Lower lobe of right lung (tissue), 2 donors: ENCODE results near the gene GRM2. TPM values are rescaled to one million over a fixed set of nuclear protein-coding genes. Genes with fewer than 3 reads are reported as not detected.
"Not testable (repeated sequence)": the region's sequence is repeated elsewhere in the genome, so short reads cannot be mapped to it uniquely, and the experiment has no call there.

Experiments used
- ATAC-seq, 2 donors: fragments of 200-7000 bp; cut with Tn5 transposase; one replicate each; pipeline ENCODE4 v1.9.1; 2020 to 2022; ENCODE audit warnings: mild to moderate bottlenecking in 2 of 2, moderate library complexity in 2 of 2
- DNase-seq: peaks from one replicate; pipeline ENCODE4 v3.0.0-alpha.2; 2020
- H3K27ac ChIP-seq: fragments of 200-600 bp; one replicate; pipeline ENCODE4 v1.8.0; 2022
- H3K27me3 ChIP-seq: fragments of 200-600 bp; one replicate; pipeline ENCODE4 v1.8.0; 2022; ENCODE audit warnings: low read depth
- H3K36me3 ChIP-seq: fragments of 200-600 bp; one replicate; pipeline ENCODE4 v1.8.0; 2022; ENCODE audit warnings: mild to moderate bottlenecking
- H3K4me1 ChIP-seq: fragments of 200-600 bp; one replicate; pipeline ENCODE4 v1.8.0; 2022
- H3K4me3 ChIP-seq: fragments of 200-600 bp; one replicate; pipeline ENCODE4 v1.8.0; 2022; ENCODE audit warnings: mild to moderate bottlenecking
- H3K9me3 ChIP-seq: fragments of 200-600 bp; one replicate; pipeline ENCODE4 v1.8.0; 2022
- CTCF ChIP-seq: fragments of 200-600 bp; IDR thresholded peaks from one replicate; pipeline ENCODE4 v1.8.0; 2022; ENCODE audit warnings: antibody characterized with exemption, mild to moderate bottlenecking
- intact Hi-C: fragments of 100-400 bp; cut with DNase I; formaldehyde crosslinking; loops from one replicate; pipeline ENCODE4 v1.11.0; 2022
- total RNA-seq: library from RNA; stranded (reverse); fragmentation: NEBNext Ultra II Directional; extraction: Animal tissue kit (Norgen Biotek cat#: 25700); gene quantifications from one replicate; pipeline ENCODE4 v1.2.1, GENCODE V29; 2021
- donor health status: DM: no; HTN: yes; CAD: no; lungs with severe emphysema.

GRM2 gene
- total RNA-seq, 1 donor from 2014 or later: 0.15 TPM

- no peak for TF ChIP-seq CTCF
- no peaks in the 10 kb centered on the region for H3K9me3 ChIP-seq
- peaks cover 3% of the 10 kb centered on the region for H3K27me3 ChIP-seq
- no peaks in the 10 kb centered on the region for H3K36me3 ChIP-seq
- ATAC-seq (no peak), DNase-seq (no peak)
- H3K4me3 ChIP-seq: no peak overlapping the region
- no peaks in the 10 kb centered on the region for H3K4me1 ChIP-seq
- intact Hi-C loops: no loop called here
- H3K27ac ChIP-seq: no peak overlapping the region
These were observed 27.1 kb downstream of the GRM2 start for GRCh38 chr3:51733859-51734571.

- H3K4me1 ChIP-seq: no peaks in the 10 kb centered on the region
- no peak for TF ChIP-seq CTCF
- intact Hi-C loops: no loop called here
These were observed 27.7 kb downstream of the GRM2 start for GRCh38 chr3:51734572-51734907.

DNA sequence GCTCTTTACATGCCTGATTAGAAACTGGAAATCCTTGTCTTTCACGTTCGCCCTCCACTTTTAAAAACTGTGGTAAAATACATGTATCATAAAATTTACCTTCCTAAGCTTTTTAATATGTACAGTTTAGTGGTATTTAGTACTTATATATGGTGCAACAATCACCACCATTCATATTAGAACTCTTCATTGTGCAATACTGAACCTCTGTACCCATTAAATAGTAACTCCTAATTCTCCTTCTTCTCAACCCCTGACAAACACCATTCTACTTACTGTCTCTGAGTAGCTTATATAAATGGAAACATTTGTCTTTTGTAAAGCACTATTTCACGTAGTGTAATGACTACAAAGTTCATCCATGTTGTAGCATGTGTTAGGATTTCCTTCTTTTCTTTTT, 28.2 kb downstream of the GRM2 start:
- ATAC-seq (no peak), DNase-seq (no peak)
- no peak overlapping the region for H3K4me3 ChIP-seq
- H3K4me1 ChIP-seq: no peaks in the 10 kb centered on the region
- no peak overlapping the region for H3K27ac ChIP-seq
- no peak for TF ChIP-seq CTCF
- H3K36me3 ChIP-seq: no peaks in the 10 kb centered on the region
- intact Hi-C loops: no loop called here
- no peaks in the 10 kb centered on the region for H3K9me3 ChIP-seq
- H3K27me3 ChIP-seq: peaks cover 3% of the 10 kb centered on the region

More at GRCh38 chr3:51734572-51734907, 27.7 kb downstream of the GRM2 start:
- Histone ChIP-seq H3K9me3 (no peaks in the 10 kb centered on the region), H3K4me3 (no peak overlapping the region), H3K36me3 (no peaks in the 10 kb centered on the region), H3K27ac (no peak overlapping the region), H3K27me3 (peaks cover 3% of the 10 kb centered on the region)
- ATAC-seq: no peak
- no peak for DNase-seq

- Histone ChIP-seq H3K4me3 (no peak overlapping the region), H3K4me1 (no peaks in the 10 kb centered on the region), H3K9me3 (no peaks in the 10 kb centered on the region), H3K27me3 (peaks cover 3% of the 10 kb centered on the region), H3K27ac (no peak overlapping the region), H3K36me3 (no peaks in the 10 kb centered on the region)
- no peak for DNase-seq
- TF ChIP-seq CTCF: no peak
- intact Hi-C loops: no loop called here
- no peak for ATAC-seq
These were observed 29.1 kb downstream of the GRM2 start for GRCh38 chr3:51735950-51736349.

DNA sequence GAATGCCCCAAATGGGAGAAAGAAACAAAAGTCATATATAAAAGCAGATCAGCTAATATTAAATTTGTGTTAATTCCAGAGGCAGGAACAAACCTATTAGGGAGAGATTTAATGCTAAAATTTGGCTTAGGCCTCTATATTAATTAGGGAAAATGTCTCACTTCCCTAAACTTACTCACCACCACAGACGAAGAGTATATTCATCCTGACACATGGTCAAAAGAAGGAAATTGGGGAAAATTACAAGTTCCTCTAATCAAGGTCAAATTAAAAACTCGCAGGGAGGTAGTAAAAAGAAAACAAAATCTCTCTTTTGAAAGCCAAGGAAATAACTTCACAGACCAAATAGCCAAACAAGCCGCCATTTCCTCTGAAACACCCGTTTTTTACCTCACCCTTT, 32.2 kb downstream of the GRM2 start:
- ATAC-seq (no peak), DNase-seq (no peak)
- intact Hi-C loops: no loop called here
- TF ChIP-seq CTCF: no peak
- Histone ChIP-seq H3K36me3 (no peaks in the 10 kb centered on the region), H3K27me3 (peaks cover 3% of the 10 kb centered on the region), H3K9me3 (no peaks in the 10 kb centered on the region), H3K4me3 (no peak overlapping the region), H3K4me1 (no peaks in the 10 kb centered on the region), H3K27ac (no peak overlapping the region)

DNA sequence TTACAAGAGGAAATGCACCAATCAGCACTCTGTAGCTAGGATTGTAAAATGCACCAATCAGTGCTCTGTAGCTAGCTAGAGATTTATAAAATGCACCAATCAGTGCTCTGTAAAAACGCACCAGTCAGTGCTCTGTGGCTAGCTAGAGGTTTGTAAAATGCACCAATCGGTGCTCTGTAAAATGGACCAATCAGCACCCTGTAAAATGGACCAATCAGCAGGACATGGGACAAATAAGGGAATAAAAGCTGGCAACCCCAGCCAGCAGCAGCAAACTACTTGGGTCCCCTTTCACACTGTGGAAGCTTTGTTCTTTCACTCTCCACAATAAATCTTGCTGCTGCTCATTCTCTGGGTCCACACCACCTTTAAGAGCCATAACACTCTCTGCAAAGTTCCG, 35.5 kb downstream of the GRM2 start:
- intact Hi-C loops, H3K9me3 ChIP-seq, H3K27ac ChIP-seq, H3K4me3 ChIP-seq, H3K36me3 ChIP-seq, H3K4me1 ChIP-seq, DNase-seq, ATAC-seq, H3K27me3 ChIP-seq: not testable (repeated sequence)

DNA sequence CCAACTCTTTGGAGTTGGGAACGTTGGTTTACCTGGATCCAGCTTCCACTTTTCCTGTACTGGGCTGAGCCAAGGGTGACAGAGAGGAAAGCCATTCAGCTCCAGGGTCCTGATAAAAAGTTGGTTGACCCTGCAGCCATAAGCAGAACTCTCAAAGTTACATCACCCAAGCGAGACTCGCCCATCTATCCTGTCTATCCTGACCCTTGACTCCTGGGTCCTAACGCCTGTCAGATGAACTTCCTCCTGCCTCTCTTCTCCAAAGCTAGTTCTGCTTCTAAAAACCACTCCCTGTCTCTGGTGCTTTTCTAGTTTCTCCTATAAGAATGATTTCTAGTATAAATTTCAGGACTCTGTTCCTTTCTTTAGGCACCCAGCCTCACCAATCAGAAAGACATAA, 36.1 kb downstream of the GRM2 start:
- DNase-seq, ATAC-seq, intact Hi-C loops: not testable (repeated sequence)

More for the DNA sequence above, 36.1 kb downstream of the GRM2 start:
- not testable (repeated sequence) for H3K27ac ChIP-seq, H3K9me3 ChIP-seq, H3K4me1 ChIP-seq, H3K36me3 ChIP-seq, H3K4me3 ChIP-seq, H3K27me3 ChIP-seq
